Measurements from ENCODE around the gene EIF5A.
"Not testable (repeated sequence)": the region's sequence is repeated elsewhere in the genome, so short reads cannot be mapped to it uniquely, and the experiment has no call there.

EIF5A gene

DNA sequence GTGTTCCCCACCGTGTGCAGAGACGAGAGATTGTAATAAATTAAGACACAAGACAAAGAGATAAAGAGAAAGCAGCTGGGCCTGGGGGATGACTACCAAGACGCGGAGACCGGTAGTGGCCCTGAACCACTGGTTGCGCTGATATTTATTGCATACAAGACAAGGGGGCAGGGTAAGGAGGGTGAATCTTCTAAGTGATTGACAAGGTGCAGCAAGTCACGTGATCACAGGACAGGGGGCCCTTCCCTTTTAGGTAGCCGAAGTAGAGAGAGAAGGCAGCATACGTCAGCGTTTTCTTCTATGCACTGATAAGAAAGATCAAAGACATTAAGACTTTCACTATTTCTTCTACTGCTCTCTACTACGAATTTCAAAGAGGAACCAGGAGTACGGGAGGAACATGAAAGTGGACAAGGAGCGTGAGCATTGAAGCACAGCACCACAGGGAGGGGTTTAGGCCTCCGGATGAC is 25.2 kb downstream of the EIF5A start:
- not testable (repeated sequence) for DNase-seq

DNA sequence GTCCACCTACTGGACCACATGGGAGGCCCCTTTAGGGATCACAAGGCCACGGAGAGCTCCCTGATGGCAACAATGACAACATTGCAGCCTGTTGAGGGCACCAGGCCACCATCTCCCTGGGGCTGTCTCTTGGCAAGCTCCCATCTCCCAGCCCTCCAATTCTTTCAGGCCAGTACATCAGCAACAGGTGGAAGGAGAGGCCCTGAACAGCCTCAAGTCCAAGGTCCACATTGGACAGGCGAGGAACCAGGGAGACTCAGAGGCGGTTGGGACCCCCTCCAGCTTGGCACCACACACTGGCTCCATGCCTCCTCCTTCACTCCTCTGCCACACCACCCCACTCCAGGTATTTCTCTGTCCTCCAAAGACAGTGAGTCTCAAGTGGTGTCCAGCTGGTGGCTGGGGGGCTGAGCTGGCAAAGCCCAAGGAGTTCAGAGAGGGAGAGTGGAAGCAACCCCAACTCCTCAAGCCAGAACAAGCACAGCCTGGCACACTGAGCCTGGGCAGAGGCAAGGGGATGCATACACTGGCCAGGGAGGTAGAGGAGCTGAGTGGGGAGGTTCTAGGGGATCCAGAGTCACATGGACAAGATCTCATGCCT is 27.6 kb downstream of the EIF5A start:
- DNase-seq = no peak

DNA sequence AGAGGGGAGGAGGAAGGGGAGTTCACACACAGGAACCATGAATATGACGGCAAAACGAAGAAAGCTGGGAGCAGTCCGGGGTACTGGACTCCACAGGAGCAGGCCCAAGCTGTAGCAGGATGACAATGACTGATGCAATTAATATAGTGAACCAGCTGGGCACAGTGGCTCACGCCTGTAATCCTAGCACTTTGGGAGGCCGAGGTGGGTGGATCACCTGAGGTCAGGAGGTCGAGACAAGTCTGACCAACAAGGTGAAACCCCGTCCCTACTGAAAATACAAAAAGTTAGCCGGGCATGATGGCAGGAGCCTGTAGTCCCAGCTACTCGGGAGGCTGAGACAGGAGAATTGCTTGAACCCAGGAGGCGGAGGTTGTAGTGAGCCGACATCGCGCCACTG is 28.3 kb downstream of the EIF5A start:
- not testable (repeated sequence) for DNase-seq

DNA sequence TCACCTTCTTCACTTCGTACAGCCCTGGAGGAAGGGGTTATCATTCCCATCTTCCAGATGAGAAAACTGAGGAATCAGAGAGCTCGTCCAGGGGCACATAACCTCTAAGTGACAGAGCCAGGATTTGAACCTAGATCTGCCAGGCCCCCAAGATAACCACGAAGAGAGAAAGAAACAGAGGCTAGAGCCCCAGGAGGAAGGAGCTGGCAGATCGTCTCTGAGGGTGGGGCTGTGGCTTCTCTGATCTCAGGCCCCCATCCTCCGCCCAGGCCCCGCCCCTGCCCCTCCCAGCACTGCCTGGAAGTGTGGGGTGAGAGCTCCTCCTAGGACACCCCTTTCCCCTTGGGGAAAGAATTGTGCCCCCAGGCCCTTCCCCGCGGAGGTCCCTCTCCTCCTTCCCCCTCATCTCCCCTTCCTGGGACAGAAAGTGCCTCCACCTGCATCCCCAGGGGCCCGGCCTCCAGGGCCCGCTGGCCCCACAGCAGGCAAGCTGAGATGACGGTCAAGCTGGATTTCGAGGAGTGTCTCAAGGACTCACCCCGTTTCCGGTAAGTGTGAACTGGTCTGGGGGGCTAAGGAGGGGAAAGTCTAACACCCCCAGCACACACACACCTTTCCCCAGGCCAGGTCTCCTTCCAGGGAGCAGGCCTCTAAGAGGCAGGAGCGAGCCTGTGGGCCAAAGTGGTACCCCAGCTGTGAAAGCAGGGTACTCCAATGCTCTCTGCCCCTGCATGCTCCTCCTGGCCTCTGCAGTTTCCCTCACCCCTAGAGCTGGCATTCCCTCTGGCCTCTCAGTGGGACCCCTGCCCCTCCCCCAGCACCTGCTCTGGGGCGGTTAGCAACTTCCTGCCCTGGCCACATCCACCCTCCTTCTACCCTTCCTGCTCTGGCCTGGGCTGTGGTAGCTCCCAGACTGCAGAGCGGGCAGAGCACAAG is 29.1 kb downstream of the EIF5A start, which contains the start of gene ACAP1:
ACAP1 (plus strand) TSS at position 290 of the 936 bp plus-strand sequence; CDS start at position 496, 206 bp downstream.
- no peak for DNase-seq

DNA sequence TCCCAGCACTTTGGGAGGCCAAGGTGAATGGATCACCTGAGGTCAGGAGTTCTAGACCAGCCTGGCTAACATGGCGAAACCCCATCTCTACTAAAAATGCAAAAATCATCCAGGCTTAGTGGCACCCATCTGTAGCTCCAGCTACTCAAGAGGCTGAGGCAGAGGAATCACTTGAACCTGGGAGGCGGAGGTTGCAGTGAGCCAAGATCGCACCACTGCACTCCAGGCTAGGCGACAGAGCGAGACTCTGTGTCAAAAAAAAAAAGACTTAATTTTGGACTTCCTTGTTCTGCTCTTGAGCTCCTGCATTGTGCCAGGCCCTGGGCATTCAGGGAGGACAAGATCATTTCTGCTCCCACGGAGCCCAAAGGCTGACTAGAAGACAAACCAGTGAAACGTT is 30.2 kb downstream of the EIF5A start:
- not testable (repeated sequence) for DNase-seq

DNA sequence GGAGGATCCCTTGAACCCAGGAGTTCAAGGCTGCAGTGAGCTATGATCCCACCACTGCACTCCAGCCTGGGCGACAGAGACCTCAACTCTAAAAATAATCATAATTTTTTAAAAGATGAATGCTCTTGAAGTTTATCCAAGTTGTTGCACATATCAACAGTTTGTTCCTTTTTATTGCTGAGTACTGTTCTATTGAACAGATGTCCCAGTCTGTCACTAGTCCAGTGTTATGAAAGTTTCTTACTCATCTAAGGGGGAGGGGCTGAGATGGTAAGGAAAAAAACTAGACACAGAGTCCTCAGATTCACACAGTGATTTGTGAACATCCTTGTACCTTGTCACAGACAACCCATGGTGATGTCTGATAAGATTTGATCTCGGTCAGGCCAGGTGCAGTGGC is 32.8 kb downstream of the EIF5A start:
- no peak for DNase-seq

DNA sequence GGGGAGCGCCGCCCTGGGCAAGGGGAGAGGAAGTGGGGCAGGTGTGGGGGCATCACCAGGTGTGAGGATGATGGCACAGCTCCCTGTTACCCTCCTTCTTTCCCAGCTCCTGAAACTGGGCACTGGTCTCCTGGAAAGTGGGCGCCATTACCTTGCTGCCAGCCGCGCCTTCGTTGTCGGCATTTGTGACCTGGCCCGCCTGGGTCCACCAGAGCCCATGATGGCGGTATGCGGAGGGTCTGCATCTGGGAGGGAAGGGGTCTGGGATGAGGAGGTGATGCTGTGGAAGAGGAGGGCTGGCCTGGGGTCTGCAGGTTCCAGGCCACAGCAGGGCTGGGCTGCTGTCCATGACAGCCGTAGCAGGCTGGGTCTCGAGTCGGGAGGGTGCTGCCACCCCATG is 34.4 kb downstream of the EIF5A start:
- DNase-seq = no peak

DNA sequence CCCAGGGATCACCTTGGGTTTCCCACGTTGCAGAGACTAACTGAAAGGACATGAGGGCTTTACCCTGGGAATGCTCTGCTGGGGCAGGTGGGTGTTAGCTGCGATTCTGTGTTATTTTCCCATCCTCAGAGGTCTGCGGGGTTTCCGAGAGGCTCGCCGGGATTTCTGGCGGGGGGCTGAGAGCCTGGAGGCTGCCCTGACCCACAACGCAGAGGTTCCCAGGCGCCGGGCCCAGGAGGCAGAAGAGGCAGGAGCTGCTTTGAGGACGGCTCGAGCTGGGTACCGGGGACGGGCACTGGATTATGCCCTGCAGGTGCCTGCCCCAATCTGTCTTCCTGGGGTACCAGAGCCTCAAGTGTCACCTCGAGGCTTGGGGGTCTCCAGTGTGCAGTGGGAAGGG is 35.8 kb downstream of the EIF5A start:
- no peak for DNase-seq

DNA sequence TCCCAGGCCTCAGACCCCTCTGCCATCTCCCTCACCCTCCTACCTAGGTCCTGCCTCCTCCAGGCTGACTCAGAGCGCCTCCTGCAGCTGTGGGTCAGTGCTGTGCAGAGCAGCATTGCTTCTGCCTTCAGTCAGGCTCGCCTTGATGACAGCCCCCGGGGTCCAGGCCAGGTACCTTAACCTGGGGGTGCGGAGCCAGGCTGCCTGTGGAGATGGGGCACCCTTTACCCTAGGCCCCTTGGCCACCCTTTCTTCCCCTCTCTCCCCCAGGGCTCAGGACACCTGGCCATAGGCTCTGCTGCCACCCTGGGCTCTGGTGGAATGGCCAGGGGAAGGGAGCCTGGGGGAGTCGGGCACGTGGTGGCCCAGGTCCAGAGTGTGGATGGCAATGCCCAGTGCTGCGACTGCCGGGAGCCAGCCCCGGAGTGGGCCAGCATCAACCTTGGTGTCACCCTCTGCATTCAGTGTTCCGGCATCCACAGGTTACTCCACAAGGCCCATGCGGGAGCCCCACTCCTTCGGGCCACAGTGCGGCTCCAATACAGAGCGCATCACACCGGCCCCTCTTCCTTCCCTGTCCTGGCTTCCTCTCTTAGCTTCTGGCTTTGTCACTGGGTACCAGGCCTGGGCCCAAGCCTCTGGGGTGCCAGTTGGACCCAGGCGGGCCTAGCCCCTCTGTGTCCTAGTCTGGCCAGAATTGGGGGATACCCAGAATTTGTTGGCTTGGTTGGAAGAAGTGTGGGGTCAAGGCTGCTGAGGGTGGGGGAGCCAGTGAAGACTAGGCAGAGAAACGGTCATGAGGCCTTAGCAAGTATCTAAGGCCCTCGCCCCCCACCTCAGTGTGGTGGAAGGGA is 39.6 kb downstream of the EIF5A start:
- no peak for DNase-seq

DNA sequence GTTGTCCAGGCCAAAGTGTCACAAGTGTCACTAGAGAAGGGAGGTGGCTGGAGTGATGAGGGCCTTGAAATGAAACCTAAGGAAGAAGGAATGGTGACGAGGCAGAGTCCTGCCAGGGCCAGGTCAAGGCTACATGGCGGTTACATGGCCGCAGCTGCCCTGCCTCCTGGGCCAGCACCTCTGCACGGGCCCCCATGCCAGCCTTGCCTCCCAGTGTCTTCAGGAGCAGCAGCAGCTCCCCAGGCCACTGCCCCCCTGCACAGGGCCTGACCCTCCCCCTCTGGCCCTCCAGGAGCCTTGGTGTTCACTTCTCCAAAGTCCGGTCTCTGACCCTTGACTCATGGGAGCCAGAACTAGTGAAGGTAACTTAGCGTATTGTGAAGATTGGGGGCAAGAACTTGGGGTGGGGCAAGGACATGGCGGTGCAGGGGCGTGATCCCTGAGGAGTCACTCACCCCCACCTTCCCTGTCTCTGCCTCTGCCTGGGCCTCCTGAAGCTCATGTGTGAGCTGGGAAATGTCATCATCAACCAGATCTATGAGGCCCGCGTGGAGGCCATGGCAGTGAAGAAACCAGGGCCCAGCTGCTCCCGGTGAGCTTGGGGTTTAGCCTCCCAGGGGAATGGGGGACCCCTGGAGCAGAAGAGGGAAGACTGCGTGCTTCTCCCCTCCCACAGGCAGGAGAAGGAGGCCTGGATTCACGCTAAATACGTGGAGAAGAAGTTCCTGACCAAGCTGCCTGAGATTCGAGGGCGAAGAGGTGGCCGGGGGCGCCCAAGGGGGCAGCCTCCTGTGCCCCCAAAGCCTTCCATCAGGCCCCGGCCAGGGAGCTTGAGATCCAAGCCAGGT is 40.4 kb downstream of the EIF5A start:
- no peak for DNase-seq

DNA sequence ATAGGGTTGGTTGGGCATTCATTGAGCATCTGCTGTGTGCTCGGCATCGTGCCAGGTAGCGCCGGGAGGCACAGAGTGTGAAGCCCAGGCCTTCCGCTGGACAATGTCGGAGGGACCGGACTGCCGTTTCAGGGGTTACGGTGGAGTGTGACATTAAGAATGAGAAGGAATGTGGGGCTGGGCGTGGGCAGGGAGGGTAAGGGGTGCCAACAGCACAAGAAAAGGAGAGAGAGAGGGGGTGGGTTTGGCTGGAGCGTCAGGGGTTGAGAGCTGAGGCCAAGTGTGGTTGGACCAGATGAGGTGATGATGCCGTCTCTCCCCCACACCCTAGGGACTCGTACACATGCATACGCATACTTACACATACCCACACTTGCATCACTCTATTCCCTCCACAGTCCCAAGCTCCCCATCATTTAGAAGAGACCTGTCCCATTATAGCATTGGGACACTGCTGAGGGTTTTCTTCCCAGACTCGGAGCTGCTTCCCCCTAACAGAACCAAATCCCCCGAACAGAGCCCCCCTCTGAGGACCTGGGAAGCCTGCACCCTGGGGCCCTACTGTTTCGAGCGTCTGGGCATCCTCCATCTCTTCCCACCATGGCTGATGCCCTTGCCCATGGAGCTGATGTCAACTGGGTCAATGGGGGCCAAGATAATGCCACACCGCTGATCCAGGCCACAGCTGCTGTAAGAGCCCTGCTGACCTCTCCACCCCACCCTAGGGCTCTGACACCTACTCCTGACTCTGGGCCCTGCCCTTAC is 41.2 kb downstream of the EIF5A start:
- no peak for DNase-seq

DNA sequence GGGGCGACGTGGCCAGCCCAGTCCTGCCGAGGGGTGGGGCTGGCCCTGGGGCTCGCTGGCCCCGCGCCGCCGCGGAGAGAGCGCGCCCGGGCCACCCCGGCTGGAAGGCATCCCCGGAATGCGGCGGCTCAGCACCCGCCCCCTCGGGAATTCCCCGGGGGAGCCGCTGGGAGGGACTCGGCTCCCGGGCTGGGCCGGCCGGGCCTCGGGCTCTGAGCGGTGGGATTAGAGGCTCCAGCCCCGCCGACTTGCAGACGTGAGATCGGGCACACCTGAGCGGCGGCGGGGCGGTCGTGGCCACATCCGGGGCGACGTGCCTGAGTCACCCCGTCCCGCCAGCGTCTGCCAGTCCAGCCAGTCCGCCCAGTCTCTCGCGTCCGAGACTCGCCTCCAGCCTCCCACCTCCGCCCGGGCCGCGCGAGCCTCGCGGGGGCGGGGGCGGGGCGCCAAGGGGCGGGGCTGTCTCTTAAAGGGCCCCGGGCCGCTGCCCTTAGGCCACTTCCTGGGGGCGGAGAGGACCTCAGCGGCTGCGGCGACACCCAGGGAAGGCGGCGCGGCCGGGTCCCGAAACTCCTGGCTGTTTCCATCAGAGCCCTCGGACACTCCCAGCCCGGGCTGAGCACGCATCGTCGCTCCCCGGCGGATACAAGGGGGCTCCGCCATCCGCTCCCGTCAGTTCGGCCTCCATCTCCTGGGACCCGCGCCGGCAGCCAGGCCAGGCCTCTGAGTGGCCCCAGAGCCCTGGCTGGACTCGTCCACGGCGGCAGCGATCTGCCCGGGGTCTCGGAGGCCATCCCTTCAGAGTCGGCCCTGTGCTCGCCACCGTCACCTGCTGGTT is 44.5 kb downstream of the EIF5A start, which contains the start of gene KCTD11:
KCTD11 (plus strand) TSS at position 498 of the 838 bp plus-strand sequence.
- peak; percentile 99 for DNase-seq

DNA sequence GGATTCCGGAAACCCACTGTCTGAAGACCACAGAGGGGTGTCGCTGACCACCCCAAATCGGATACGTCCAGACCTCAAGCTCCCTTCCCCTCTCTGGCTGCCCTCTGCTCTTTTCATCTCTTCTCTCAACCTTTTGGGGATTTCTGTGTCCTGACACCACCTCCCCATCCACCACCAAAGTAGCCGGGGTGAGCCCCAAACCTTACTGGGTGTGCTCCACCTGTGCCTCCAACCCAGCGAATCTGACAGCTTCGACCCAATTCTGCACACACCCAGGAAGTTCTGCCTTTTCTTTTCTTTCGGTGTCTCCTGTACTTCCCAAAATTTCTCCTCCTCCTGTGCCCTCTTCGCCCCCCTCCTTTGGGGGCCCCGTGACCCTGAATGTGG is 45.1 kb downstream of the EIF5A start:
- no peak for DNase-seq

DNA sequence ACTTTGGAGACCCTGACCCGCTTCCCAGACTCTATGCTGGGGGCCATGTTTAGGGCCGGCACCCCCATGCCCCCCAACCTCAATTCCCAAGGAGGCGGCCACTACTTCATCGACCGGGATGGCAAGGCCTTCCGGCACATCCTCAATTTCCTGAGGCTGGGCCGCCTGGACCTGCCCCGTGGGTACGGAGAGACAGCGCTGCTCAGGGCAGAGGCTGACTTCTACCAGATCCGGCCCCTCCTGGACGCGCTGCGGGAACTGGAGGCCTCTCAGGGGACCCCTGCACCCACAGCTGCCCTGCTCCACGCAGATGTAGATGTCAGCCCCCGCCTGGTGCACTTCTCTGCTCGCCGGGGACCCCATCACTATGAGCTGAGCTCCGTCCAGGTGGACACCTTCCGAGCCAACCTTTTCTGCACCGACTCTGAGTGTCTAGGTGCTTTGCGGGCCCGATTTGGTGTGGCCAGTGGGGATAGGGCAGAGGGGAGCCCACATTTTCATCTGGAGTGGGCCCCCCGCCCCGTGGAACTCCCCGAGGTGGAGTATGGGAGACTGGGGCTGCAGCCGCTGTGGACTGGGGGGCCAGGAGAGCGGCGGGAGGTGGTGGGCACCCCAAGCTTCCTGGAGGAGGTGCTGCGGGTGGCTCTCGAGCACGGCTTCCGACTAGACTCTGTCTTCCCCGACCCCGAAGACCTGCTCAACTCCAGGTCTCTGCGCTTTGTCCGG is 45.6 kb downstream of the EIF5A start:
- no peak for DNase-seq

DNA sequence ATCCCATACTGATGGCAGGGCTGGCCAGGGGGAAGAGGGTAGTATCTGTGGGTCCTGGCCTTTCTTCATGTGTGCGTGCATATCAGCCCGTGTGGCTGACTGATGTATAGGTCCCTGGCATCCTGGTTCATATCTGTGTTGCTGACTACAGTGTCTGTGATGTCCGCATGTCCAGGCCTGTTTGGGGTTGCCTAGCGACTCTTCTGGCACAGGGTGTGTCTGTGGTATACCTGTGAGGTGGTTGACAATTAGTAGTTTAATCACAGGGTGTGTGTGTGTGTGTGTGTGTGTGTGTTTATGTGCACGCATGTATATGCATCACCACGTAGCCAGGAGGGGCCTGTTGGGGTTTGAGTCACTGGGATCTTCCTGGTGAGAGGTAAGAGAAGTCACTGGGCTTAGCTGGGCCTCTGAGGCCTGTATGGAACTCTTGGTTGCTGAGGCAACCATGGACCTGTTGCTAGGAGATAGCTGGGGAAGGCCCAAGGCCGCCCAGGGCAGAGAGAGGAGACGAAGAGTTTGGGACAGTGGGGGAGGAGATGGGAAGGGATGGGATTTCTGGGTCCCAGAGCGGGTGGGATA is 46.9 kb downstream of the EIF5A start:
- peak; percentile 41 for DNase-seq

DNA sequence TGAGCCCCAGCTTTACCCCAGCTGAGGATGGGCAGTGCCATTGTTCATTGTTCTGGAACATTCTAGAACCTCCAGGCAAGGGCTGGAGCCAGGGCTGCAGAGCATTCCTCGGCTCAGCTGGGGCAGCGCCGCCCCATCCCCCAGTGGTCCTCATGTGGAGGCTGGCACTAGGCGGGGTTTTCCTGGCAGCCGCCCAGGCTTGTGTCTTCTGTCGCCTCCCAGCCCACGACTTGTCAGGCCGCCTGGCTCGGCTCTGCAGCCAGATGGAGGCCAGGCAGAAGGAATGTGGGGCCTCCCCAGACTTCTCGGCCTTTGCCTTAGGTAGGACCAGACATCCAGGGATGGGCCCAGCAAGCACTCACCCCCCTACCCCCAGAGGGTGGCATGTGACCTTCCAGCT is 47.6 kb downstream of the EIF5A start, which contains the start of gene TMEM95:
TMEM95 (plus strand) TSS at position 104 of the 400 bp plus-strand sequence; CDS start at position 153, 49 bp downstream.
- no peak for DNase-seq

DNA sequence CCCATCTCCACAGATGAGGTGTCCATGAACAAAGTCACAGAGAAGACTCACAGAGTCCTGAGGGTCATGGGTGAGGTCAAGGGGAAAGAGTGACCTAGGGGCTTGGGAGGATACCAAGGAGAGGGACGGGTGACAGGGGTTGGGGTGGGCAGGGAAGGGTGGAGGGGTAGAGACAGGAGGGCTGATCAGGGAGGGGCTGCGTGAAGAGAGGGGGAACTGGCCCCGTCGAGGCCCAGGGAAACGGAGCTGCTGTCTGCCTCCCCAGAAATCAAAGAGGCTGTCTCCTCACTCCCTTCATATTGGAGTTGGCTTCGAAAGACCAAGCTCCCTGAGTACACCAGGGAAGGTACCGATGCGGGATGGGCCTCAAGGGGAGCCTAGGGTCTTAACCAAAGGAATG is 48.1 kb downstream of the EIF5A start:
- no peak for DNase-seq

DNA sequence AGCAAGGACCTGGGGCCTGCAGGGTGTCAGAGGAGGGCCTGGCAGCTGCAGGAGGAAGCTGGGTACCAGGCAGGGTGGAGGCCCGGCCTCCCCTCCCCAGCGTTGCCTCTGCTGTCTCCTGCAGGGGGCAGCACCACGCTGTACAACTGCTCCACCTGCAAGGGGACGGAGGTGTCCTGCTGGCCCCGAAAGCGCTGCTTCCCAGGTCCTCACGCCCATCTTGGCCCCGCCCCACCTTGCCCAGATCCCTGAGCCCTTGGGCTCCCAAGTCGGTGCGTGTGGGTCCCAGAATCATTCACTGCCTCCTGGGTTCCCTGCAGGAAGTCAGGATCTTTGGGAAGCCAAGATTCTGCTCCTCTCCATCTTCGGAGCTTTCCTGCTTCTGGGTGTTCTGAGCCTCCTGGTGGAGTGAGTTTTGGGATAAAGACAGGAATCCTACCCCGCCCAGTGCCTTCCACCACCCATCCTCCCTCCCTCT is 48.7 kb downstream of the EIF5A start:
- peak; percentile 11 for DNase-seq

DNA sequence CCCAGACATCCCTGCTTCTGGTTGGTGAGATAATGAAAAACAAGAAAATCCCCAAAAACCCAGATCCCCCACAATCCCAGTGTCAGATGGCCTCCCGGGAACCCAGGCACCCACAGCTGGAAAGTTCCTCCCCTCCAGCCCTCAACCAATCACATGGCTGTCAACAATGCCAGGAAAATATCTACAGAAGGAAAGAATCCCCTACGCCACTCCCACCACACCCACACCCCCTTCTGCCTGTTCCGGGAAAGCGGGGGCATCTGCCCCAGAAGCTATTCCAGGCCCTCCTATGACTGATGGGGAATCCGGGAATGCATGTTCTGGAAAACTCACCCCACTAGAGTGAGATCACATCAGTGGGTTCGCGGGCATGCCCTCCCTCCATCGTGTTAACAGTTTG is 49.3 kb downstream of the EIF5A start:
- no peak for DNase-seq
